ENCODE results near the gene KAT6B.
A peak's percentile ranks its signal among the peaks of the same experiment; 100 is the strongest.
"Not testable (repeated sequence)": the region's sequence is repeated elsewhere in the genome, so short reads cannot be mapped to it uniquely, and the experiment has no call there.

KAT6B gene

GRCh38 chr10:74826142-74827044, at the start of gene KAT6B:
TSS of gene KAT6B (plus strand) at chr10:74826600. CDS start at chr10:74842858, 16,258 bp downstream.
- DNase-seq: peak; percentile 96 to 100 (median 99)

GRCh38 chr10:74778436-74779094, 47.8 kb upstream of the KAT6B start:
- no peak for DNase-seq

- DNase-seq: not testable (repeated sequence)
These were observed 44.5 kb upstream of the KAT6B start for GRCh38 chr10:74781870-74782269.

DNA sequence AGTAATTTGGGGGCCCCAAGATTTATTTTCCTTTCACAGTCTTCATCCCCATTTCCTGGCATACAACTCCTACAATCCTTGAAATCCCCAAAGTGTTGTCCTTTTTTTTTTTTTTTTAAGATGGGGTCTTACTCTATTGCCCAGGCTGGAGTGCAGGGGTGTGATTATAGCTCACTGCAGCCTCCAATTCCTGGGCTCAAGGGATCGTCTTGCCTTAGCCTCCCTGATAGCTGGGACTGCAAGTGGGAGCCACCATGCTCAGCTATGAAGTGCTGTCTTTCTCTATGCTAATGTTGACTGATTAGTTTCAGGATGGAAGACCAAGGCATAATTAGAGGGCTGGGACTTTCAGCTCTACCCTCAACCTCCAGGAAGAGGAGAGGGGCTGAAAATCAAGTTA, 41.9 kb upstream of the KAT6B start:
- no peak for DNase-seq

DNA sequence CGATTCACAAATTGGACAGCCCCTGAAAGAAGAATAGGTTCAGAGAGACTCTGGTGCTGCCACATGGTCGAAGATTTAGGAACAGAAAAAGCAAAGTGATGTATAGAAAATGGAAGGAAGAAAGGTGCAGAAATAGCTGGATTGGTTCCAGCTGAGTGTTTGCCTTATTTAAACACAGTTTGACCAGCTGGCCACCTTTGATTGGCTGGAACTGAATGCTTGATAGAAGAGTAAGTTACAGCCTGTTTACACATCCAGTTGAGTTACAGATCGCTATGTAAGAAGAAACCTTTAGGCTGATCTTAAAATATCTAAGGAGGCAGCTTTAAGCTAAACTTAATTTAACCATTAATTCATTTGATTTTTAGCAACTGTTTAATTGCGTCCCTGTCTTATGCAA, 40.3 kb upstream of the KAT6B start:
- no peak for DNase-seq

DNA sequence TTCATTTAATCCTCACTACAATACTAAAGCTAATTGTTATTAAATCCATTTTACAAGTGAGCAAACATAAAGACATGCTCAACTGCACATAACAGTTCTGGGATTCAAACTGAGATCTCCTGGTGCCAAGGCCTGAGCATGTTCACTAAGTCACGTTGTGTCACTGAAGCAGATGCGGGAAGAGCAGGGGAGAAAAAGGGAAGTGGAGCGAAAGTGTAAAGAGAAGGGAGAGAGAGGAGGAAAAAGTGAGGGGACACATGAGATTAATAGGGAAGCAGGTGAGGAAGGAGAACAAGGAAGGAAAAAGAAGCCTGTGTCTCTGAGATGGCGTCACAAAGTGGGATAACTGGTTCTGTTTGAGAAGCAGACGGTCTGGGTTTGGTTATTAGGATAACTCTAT, 38.9 kb upstream of the KAT6B start:
- no peak for DNase-seq

DNA sequence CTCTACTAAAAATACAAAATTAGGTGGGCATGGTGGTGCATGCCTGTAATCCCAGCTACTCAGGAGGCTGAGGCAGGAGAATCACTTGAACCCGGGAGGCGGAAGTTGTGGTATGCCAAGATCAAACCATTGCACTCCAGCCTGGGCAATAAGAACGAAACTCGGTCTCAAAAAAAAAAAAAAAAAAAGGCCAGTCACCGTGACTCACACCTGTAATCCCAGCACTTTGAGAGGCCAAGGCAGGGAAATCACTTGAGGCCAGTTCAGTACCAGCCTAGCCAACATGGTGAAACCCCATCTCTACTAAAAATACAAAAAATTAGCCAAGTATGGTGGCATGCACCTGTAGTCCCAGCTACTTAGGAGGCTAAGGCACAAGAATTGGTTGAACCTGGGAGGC, 34.4 kb upstream of the KAT6B start:
- not testable (repeated sequence) for DNase-seq

DNA sequence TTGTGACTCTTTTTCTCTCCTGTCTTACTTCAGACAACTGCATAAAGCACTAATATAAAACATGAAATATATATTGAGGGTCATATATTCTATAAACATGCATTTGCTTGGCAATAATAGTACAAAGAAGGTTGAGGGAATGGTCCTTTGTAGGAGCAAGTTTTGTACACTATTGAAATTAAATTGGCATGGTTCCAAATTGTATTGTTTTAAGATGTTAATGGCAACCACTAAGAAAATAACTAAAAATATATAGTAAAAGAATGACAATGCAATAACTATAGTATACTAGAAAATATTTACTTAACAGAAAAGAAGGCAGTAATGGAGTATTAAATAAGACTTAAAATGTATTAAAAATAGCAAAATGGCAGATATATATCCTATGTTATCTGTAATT, 33.7 kb upstream of the KAT6B start:
- no peak for DNase-seq

DNA sequence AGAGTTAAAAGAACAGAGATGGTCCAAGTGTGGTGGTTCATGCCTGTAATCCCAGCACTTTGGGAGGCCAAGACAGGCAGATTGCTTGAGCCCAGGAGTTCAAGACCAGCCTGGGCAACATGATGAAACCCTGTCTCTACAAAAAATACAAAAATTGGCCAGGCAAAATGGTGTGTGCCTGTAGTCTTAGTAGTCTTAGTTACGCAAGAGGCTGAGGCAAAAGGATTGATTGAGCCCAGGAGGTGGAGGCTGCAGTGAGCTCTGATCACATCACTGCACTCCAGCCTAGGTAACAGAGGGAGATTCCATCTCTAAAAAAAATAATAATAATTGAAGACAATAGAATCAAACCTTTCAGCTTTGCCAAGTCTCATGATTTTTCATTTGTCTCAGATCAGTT, 33.2 kb upstream of the KAT6B start:
- DNase-seq: not testable (repeated sequence)

DNA sequence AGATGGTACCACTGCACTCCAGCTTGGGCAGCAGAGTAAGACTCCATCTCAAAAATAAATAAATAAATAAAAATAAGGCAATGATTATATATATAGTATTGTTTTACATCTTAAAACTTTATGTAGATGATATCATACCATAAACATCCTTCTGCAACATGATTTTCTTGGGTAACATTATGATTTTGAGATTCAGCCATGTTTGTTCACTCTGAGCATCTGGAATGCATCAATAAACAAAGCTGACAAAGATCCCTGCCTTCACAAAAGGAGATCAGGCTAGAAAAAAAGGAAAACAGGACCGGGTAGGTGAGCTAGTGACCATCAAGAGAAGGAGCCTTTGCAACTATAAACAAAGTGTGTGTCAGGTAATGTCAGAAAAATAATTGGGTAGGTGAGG, 31.9 kb upstream of the KAT6B start:
- no peak for DNase-seq

DNA sequence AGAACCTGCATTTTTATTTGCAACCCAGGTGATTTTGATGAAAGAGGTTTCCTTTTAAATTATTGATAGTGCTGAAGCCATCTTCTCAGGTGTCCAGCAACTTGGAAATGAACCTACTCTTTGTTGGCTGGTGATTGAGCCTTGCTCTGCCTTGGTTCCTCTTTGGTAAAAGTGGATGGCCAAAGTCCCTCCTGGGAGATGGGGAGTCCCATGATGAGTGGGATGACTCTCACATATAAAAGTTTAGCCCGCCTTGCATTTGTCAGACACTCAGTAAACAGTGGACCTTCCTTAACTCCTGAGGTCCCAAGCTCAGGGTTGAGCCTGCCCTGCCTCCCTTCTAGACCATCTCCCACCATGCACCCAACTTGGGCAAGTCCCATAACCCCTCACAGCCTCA, 28.9 kb upstream of the KAT6B start:
- no peak for DNase-seq

- no peak for DNase-seq
These were observed 26.6 kb upstream of the KAT6B start for GRCh38 chr10:74799721-74800221.

- DNase-seq: no peak
These were observed 25.0 kb upstream of the KAT6B start for GRCh38 chr10:74801447-74801846.

DNA sequence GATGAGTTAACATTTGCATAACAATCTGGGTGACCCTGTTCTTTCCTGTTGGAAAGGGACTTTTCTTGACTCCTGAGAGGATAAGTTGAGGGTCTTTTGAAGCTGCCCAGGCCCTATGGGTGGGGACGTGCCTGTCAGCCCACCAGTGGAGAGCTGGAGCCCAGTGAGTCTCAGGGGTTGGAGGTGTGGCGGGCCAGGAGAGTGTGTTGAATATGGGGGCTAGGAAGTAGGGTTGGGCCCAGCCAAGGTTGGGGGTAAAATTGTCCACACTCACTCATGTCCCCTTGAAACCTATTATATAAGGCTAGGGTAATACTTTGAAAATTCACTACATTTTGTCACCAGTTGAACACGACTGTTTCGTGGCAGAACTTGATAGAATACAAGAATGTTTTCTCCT, 17.9 kb upstream of the KAT6B start:
- no peak for DNase-seq

GRCh38 chr10:74810087-74810486, 16.3 kb upstream of the KAT6B start:
- no peak for DNase-seq

DNA sequence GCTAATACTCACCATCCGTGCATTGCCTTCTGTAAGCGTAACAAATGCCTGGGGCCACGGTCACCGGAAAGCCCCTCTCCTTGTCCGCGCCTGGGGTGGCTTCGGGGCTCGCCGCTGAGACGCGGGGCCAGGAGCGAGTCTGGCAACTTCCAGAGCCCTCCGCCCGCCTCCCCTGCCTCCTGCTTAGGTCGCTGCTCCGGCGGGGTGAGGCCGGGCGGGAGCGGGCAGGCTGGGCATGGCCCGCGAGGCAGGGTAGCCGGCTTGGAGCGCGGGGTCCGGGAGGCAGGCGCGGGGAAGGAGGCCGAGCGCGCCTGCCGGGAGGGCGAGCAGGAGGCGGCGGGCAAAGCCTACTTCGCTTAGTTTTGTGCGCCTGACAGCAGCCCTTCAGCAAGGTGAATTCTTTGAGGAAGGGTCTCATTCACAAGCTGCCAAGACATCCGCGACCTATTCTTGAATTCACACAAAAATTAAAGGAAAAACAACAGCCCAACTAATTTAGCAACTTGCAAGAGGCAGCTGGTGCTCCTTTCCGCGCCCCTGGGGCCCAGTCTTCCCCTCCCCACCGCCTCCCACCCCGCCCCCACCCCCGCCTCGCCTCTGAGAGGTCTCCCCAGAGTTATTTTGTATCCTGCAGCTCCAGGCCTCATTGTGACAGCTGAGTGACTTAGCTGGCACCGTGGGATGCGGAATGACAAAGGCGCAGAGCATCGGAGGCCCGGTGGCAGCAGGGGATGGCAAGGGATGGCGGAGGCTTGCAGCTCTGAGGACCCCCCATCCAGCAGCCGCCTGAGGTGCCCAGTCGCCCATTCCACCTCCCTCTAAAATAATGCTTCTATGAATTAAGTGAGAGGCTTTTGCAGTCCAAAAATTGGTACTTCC, 12.8 kb upstream of the KAT6B start:
- no peak for DNase-seq

- no peak for DNase-seq
These were observed 11.6 kb upstream of the KAT6B start for GRCh38 chr10:74814797-74815196.

- no peak for DNase-seq
These were observed 9.4 kb upstream of the KAT6B start for GRCh38 chr10:74816824-74817498.

- DNase-seq: no peak
These were observed 4.9 kb upstream of the KAT6B start for GRCh38 chr10:74821501-74821900.

DNA sequence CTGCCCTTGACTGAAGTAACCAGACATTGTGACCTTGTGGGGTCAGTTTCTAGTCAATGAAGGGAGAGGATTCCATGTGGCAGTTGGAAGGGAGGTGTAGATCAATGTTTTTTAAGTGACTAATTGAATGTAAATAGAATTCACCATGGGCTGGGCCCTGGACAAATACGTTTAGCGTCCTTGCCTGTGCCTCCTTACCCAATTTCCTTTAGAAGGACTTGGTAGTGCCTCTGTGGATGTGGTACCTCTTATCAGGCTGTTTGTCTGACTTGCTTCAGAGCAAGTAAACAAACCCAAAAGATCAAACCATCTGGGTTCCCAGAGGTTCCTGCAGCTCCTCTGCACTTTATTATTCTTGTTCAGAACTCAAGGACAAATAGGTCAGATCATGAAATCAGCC, 4.3 kb upstream of the KAT6B start:
- DNase-seq: no peak

DNA sequence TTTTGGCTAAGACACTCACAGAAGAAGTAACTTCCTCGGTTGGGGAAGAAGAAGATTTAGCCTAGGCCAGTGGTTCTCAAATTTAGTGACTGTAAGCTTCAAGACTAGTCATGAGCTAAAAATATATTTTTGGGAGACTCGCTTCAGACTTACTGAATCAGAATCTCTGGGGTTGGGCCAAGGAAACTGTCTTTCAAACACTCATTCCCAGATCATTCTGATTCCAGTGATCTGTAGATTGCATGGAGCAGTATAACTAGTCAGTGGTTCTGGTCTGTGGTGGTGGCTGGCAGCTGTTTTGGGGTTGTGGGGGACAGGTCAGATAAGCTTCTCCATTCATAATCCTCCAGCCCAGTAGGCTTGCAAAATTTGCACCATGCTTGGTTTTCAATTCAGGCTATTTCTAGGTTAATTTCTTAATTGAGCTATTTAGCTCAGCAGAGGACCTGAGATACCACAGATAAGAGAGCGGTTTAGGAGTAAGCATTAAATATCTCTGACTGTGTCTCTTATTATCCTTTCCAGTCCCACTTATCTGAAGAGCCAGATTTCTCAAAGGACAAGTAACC, 3.8 kb upstream of the KAT6B start:
- no peak for DNase-seq

DNA sequence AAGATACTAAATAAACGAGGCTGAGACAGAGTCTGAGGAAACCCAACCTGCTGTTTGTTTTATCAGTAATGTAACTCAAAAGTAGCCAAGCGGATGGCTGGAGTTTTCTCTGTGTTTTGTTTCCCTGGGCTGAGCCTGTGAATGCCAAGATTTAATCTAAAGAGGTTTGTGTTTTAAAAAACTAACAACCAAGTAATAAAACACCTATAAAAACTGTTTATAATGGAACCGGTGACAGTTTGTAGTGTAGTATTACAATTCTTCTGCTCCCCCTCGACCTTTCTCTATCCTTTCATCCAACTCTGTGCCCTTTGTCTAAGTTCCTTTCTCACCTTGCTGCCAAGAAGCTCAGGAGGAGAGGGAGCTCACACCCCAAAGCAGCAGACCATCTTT, 2.6 kb upstream of the KAT6B start:
- no peak for DNase-seq
